Osteocyte (in vitro differentiated cells): ENCODE data around the gene CCDC158. TPM values are rescaled to one million over a fixed set of nuclear protein-coding genes. Genes with fewer than 3 reads are reported as not detected.

ENCODE experiments used
- DNase-seq: peaks from one replicate; pipeline ENCODE4 v3.0.0; 2021; ENCODE audit warnings: mixed read lengths; ENCODE audit not compliant: unreplicated experiment; ENCODE audit errors: extremely low spot score
- H3K27ac Mint-ChIP-seq: one replicate; pipeline ENCODE4 v1.8.0; 2021; ENCODE audit warnings: mild to moderate bottlenecking, mixed read lengths; ENCODE audit not compliant: unreplicated experiment
- H3K27me3 Mint-ChIP-seq: one replicate; pipeline ENCODE4 v1.8.0; 2021; ENCODE audit warnings: mixed read lengths; ENCODE audit not compliant: unreplicated experiment
- H3K36me3 Mint-ChIP-seq: one replicate; pipeline ENCODE4 v1.8.0; 2021; ENCODE audit warnings: mixed read lengths; ENCODE audit not compliant: unreplicated experiment
- H3K4me1 Mint-ChIP-seq: one replicate; pipeline ENCODE4 v1.8.0; 2021; ENCODE audit warnings: mixed read lengths; ENCODE audit not compliant: unreplicated experiment
- H3K4me3 Mint-ChIP-seq: one replicate; pipeline ENCODE4 v1.8.0; 2021; ENCODE audit warnings: mild to moderate bottlenecking, moderate library complexity, mixed read lengths; ENCODE audit not compliant: unreplicated experiment
- H3K9me3 Mint-ChIP-seq: one replicate; pipeline ENCODE4 v1.8.0; 2021; ENCODE audit warnings: mixed read lengths; ENCODE audit not compliant: unreplicated experiment
- CTCF ChIP-seq: fragments of 200-600 bp; sonication (generic); IDR thresholded peaks from 2 replicates; pipeline ENCODE4 v1.5.0; 2021; ENCODE audit warnings: antibody characterized with exemption, mild to moderate bottlenecking, moderate library complexity
- total RNA-seq: library from RNA; stranded (reverse); gene quantifications from 2 replicates; pipeline ENCODE4 v1.2.1, GENCODE V29; 2021

The CCDC158 gene
- total RNA-seq, 1 donor from 2014 or later: not detected

GRCh38 chr4:76386566-76387305, 34.2 kb downstream of the CCDC158 start:
- no peak for DNase-seq

GRCh38 chr4:76385974-76386373, 35.0 kb downstream of the CCDC158 start:
- Mint-ChIP-seq H3K4me3 (no peak overlapping the region), H3K27ac (no peak overlapping the region), H3K36me3 (peaks cover 2% of the 10 kb centered on the region), H3K9me3 (peaks cover 19% of the 10 kb centered on the region), H3K4me1 (peaks cover 4% of the 10 kb centered on the region), H3K27me3 (peaks cover 31% of the 10 kb centered on the region)
- no peak for TF ChIP-seq CTCF
- DNase-seq: no peak

More at GRCh38 chr4:76386566-76387305, 34.2 kb downstream of the CCDC158 start:
- H3K36me3 Mint-ChIP-seq: peaks cover 2% of the 10 kb centered on the region
- no peak overlapping the region for H3K4me3 Mint-ChIP-seq
- peaks cover 19% of the 10 kb centered on the region for H3K9me3 Mint-ChIP-seq
- no peak overlapping the region for H3K27ac Mint-ChIP-seq
- peaks cover 39% of the 10 kb centered on the region for H3K27me3 Mint-ChIP-seq
- peaks cover 4% of the 10 kb centered on the region for H3K4me1 Mint-ChIP-seq
- no peak for TF ChIP-seq CTCF

- TF ChIP-seq CTCF: no peak
- no peak overlapping the region for H3K27ac Mint-ChIP-seq
- H3K4me1 Mint-ChIP-seq: peaks cover 4% of the 10 kb centered on the region
- H3K4me3 Mint-ChIP-seq: no peak overlapping the region
- H3K27me3 Mint-ChIP-seq: peaks cover 12% of the 10 kb centered on the region
- no peak for DNase-seq
- H3K9me3 Mint-ChIP-seq: peaks cover 10% of the 10 kb centered on the region
- no peaks in the 10 kb centered on the region for H3K36me3 Mint-ChIP-seq
Measured at GRCh38 chr4:76384052-76384451, 36.9 kb downstream of the CCDC158 start.

GRCh38 chr4:76383001-76383400, 37.9 kb downstream of the CCDC158 start:
- Mint-ChIP-seq H3K27ac (no peak overlapping the region), H3K27me3 (peaks cover 10% of the 10 kb centered on the region), H3K36me3 (no peaks in the 10 kb centered on the region), H3K4me3 (no peak overlapping the region), H3K4me1 (peaks cover 5% of the 10 kb centered on the region), H3K9me3 (peaks cover 7% of the 10 kb centered on the region)
- DNase-seq: no peak
- TF ChIP-seq CTCF: no peak

- no peak for DNase-seq
- peaks cover 7% of the 10 kb centered on the region for H3K9me3 Mint-ChIP-seq
- TF ChIP-seq CTCF: no peak
- H3K4me1 Mint-ChIP-seq: peaks cover 11% of the 10 kb centered on the region
- H3K4me3 Mint-ChIP-seq: no peak overlapping the region
- no peak overlapping the region for H3K27ac Mint-ChIP-seq
- H3K27me3 Mint-ChIP-seq: peaks cover 14% of the 10 kb centered on the region
- H3K36me3 Mint-ChIP-seq: no peaks in the 10 kb centered on the region
Measured at GRCh38 chr4:76381986-76382385, 39.0 kb downstream of the CCDC158 start.
